Stomach (tissue), 9 donors: ENCODE results near the gene ZNF878. TPM values are rescaled to one million over a fixed set of nuclear protein-coding genes. Genes with fewer than 3 reads are reported as not detected.

Source experiments
- DNase-seq, 2 donors: peaks; one replicate each; pipeline versions ENCODE4 v3.0.0 to v3.0.0-alpha.2; 2013 to 2019
- H3K27ac ChIP-seq, 5 donors: fragments of 200-600 bp in 4 of 5; sonication (generic) in 4 of 5; one replicate each; pipeline ENCODE4 v1.5.1; 2013 to 2019; ENCODE audit warnings: mild to moderate bottlenecking in 1 of 5, moderate library complexity in 1 of 5
- H3K27me3 ChIP-seq, 3 donors: fragments of 200-600 bp; sonication (generic); one replicate each; pipeline ENCODE4 v1.5.1; 2017 to 2019; ENCODE audit warnings: mixed run types in 1 of 3
- H3K36me3 ChIP-seq, 4 donors: fragments of 200-600 bp; sonication (generic); 1 replicate in 3 of 4; 2 replicates in 1 of 4; pipeline ENCODE4 v1.5.1; 2016 to 2019
- H3K4me1 ChIP-seq, 4 donors: fragments of 200-600 bp; sonication (generic); one replicate each; pipeline ENCODE4 v1.5.1; 2016 to 2019
- H3K4me3 ChIP-seq, 4 donors: fragments of 200-600 bp; sonication (generic) in 3 of 4; one replicate each; pipeline ENCODE4 v1.5.1; 2016 to 2019; ENCODE audit warnings: mild to moderate bottlenecking in 1 of 4
- H3K9me3 ChIP-seq, 4 donors: fragments of 200-600 bp; sonication (generic); one replicate each; pipeline ENCODE4 v1.5.1; 2016 to 2019
- EP300 ChIP-seq: sonication (generic); formaldehyde crosslinking; IDR thresholded peaks from one replicate; pipeline ENCODE4 v1.6.1; 2017; ENCODE audit warnings: antibody characterized with exemption
- POLR2A ChIP-seq, 4 donors: fragments of 450-650 bp; IDR thresholded peaks; one replicate each; pipeline ENCODE4 v1.6.1; 2016; ENCODE audit warnings: antibody characterized with exemption in 4 of 4, control low read depth in 2 of 4, mild to moderate bottlenecking in 1 of 4, moderate library complexity in 1 of 4
- POLR2AphosphoS5 ChIP-seq, 3 donors: sonication (generic); formaldehyde crosslinking; IDR thresholded peaks; one replicate each; pipeline ENCODE4 v1.6.1; 2016; ENCODE audit warnings: antibody characterized with exemption in 3 of 3
- WGBS, 5 donors: extraction: QIAGEN DNeasy Blood & Tissue Kit in 3 of 5; methylation state at CpG; one replicate each; pipeline versions ENCODE4 v1.1.5 to v1.1.7; 2013 to 2018; 5-methylcytosine and 5-hydroxymethylcytosine counted together
- intact Hi-C: fragments of 100-400 bp; cut with DNase I; formaldehyde crosslinking; loops from one replicate; pipeline ENCODE4 v1.15.1; 2023; ENCODE audit warnings: low total_unique reads
- polyA plus RNA-seq, 3 donors: library from polyadenylated mRNA; stranded (reverse); fragments of 200-250 nt; gene quantifications; one replicate each; pipeline ENCODE4 v1.2.3, GENCODE V29; 2013
- total RNA-seq, 5 donors: library from RNA; depleted of rRNA; stranded (reverse); fragments of >200 nt; gene quantifications; one replicate each; pipeline versions ENCODE4 v1.1.0 to v1.2.3, GENCODE V29; 2014 to 2016
- TF ChIP-seq, protein P1 (sequence below), 7 experiments: fragments of 450-650 bp in 4 of 7; fragments of 200-600 bp in 3 of 7; sonication (generic) in 3 of 7; IDR thresholded peaks; one replicate each; pipeline ENCODE4 v1.5.1; 2016 to 2019; ENCODE audit warnings: antibody characterized with exemption in 7 of 7, control low read depth in 2 of 7, mild to moderate bottlenecking in 1 of 7
- donor health status: healthy with polysubstance abuse.
- donor health status: Bipolar disorder and iron deficiency.
- donor health status: healthy.

ZNF878 gene
- total and polyA plus RNA-seq, 8 donors: 0.18 to 4.9 (median 0.43) TPM; not detected in 4

DNA sequence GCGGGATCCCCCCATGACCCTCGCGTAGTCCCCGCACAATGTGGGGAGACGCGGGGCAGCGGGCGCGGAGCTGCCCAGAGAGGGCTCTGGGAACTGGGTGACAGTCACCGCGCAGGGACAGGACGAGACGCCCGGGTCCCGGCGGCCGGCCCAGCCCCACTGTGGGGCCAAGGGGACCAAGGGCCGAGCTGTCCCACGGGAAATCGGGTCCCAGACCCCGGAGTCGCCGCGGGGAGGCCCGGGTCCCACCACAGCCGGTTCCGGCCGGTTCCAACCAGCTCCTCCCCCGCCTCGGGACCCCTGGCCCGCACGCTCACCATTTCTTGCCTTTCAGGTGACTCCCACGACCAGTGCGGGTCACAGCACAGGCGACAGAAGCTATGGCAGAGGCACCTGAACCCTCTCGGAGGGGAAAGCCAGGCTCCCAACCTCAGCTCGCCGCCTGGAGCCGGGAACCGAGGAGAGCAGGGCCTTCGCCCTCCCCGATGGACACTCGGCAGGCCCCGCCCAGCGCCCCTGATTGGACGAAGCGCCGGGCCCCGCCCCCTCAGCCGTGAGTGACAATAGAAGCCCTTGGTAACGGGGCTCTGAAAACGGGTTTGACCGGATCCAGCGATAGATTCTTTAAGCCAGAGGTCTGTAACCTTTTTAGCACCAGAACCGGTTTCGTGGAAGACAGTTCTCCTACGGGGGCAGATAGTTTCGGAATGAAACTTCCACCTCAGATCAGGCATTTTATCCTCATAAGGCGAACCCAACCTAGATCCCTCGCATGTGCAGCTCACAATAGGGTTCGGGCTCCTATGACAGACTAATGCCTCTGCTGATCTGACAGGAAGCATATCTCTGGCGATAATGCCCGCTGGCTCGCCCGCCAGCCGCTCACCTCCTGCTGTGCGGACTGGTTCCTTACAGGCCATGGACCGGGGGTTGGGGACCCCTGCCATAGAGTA is 17.3 kb downstream of the ZNF878 start, which contains the start of gene ZNF433:
Gene ZNF433 (minus strand): TSS at position 460 of the 953 bp plus-strand sequence. CDS start 140 bp downstream, at position 320.
- peak within 1 kb of the TSS; percentile 88 to 93 (median 90) for H3K27ac ChIP-seq
- 1 to 5% (median 1%) methylated on average over 36 to 68 of the region's 68 CpGs for WGBS, 5 donors
- peak in 2 of 3 donors; percentile 68 to 84 for TF ChIP-seq POLR2AphosphoS5 (IDR thresholded peaks at IDR 0.05)
- TF ChIP-seq, protein P1, sequence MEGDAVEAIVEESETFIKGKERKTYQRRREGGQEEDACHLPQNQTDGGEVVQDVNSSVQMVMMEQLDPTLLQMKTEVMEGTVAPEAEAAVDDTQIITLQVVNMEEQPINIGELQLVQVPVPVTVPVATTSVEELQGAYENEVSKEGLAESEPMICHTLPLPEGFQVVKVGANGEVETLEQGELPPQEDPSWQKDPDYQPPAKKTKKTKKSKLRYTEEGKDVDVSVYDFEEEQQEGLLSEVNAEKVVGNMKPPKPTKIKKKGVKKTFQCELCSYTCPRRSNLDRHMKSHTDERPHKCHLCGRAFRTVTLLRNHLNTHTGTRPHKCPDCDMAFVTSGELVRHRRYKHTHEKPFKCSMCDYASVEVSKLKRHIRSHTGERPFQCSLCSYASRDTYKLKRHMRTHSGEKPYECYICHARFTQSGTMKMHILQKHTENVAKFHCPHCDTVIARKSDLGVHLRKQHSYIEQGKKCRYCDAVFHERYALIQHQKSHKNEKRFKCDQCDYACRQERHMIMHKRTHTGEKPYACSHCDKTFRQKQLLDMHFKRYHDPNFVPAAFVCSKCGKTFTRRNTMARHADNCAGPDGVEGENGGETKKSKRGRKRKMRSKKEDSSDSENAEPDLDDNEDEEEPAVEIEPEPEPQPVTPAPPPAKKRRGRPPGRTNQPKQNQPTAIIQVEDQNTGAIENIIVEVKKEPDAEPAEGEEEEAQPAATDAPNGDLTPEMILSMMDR (IDR thresholded peaks at IDR 0.05): no peak
- intact Hi-C loops: no loop called here
- H3K4me1 ChIP-seq: peaks cover 0 to 27% (median 12%) of the 10 kb centered on the region in 4 donors
- no peaks in the 10 kb centered on the region for H3K36me3 ChIP-seq
- peak within 1 kb of the TSS; percentile 82 to 89 (median 86) for H3K4me3 ChIP-seq
- peak; percentile 98 to 99 for DNase-seq
- H3K27me3 ChIP-seq: no peaks in the 10 kb centered on the region
- no peaks in the 10 kb centered on the region for H3K9me3 ChIP-seq

DNA sequence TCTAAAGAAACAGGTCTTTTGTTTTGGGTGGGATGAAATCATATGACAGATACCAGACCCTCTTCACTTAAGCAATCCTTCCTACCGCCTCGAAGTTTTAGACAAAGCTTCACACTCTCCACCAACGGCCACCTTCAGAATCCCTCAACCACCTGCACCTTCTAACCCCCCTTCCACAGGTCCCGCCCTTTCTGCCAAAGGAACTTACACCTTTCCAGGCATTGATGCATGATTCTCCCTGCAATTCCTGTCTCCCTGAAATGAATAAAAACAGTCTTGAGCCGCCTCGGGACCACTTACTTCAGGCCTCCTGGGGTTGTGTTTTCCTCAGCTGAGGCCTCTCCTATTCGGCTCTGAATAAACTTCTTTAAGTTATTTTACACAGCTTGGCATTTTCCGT is 18.1 kb downstream of the ZNF878 start:
- Histone ChIP-seq H3K4me3 (peak overlapping the region; percentile 82 to 89 (median 86)), H3K27me3 (no peaks in the 10 kb centered on the region), H3K4me1 (peaks cover 0 to 27% (median 12%) of the 10 kb centered on the region in 4 donors), H3K36me3 (peaks cover 0 to 7% (median under 1%) of the 10 kb centered on the region in 4 donors), H3K27ac (peak overlapping the region in 4 of 5 donors; percentile 89 to 93 (median 90)), H3K9me3 (peaks cover 0 to under 1% (median 0%) of the 10 kb centered on the region in 4 donors)
- WGBS, 5 donors: 19 to 26% (median 23%) methylated on average over 8 of the region's 8 CpGs
- intact Hi-C loops: no loop called here
- no peak for TF ChIP-seq POLR2A (IDR thresholded peaks at IDR 0.05)
- no peak for TF ChIP-seq POLR2AphosphoS5 (IDR thresholded peaks at IDR 0.05)
- TF ChIP-seq EP300: no peak
- TF ChIP-seq, protein P1 (IDR thresholded peaks at IDR 0.05): no peak
- DNase-seq: peak in 1 of 2 donors; percentile 35

DNA sequence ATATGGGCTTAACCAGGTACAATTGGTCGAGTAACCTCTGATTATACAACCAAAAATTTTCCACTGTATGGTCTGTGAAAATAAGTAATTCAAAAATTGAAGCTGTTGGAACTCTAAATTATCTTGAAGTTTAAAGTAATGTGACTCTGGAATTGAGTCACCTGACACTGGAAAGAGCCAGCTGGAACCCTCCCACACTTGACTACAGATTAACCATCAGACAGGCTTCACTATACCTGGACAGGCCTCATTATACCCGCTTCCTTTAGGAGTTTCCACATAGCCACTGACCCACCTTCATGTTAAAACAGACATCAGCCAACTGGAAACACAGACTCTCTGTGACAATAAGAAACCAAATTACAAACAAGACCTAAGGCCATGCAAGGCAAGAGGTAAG is 18.6 kb downstream of the ZNF878 start:
- peak overlapping the region in 3 of 4 donors; percentile 82 to 89 (median 83) for H3K4me3 ChIP-seq
- DNase-seq: peak in 1 of 2 donors; percentile 46
- whole genome bisulfite sequencing, 5 donors: 61 to 82% (median 71%) methylated on average over 2 of the region's 2 CpGs
- peaks cover 0 to 11% (median 1%) of the 10 kb centered on the region in 4 donors for H3K36me3 ChIP-seq
- H3K27ac ChIP-seq: no peak overlapping the region
- no peak for TF ChIP-seq EP300
- TF ChIP-seq POLR2A (IDR thresholded peaks at IDR 0.05): no peak
- TF ChIP-seq POLR2AphosphoS5 (IDR thresholded peaks at IDR 0.05): no peak
- TF ChIP-seq, protein P1 (IDR thresholded peaks at IDR 0.05): no peak
- H3K9me3 ChIP-seq: peaks cover 0 to 5% (median 1%) of the 10 kb centered on the region in 4 donors
- H3K27me3 ChIP-seq: no peaks in the 10 kb centered on the region
- intact Hi-C loops: no loop called here
- H3K4me1 ChIP-seq: peaks cover 0 to 27% (median 12%) of the 10 kb centered on the region in 4 donors

DNA sequence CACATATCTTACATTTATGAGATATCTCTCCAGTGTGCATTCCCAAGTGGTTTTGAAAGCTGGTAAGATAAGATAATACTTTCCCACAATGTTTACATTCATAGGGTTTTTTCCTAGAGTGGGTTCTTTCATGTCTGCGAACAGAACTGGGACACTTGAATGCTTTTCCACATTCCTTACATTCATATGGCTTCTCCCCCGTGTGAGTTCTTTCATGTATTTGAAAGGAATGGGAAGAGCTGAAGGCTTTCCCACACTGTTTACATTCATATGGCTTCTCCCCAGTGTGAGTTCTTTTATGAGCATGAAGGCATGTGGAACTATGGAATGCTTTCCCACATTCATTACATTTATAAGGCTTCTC is 37.0 kb downstream of the ZNF878 start:
- no peak overlapping the region for H3K27ac ChIP-seq
- no peaks in the 10 kb centered on the region for H3K4me1 ChIP-seq
- intact Hi-C loops: no loop called here
- H3K4me3 ChIP-seq: no peak overlapping the region
- 65 to 90% (median 79%) methylated on average over 2 of the region's 2 CpGs for WGBS, 5 donors
- no peak for TF ChIP-seq POLR2A (IDR thresholded peaks at IDR 0.05)
- no peak for TF ChIP-seq POLR2AphosphoS5 (IDR thresholded peaks at IDR 0.05)
- TF ChIP-seq, protein P1 (IDR thresholded peaks at IDR 0.05): no peak
- TF ChIP-seq EP300: no peak
- peaks cover 47 to 82% (median 63%) of the 10 kb centered on the region in 4 donors for H3K36me3 ChIP-seq
- H3K27me3 ChIP-seq: no peaks in the 10 kb centered on the region
- H3K9me3 ChIP-seq: peaks cover 49 to 100% (median 88%) of the 10 kb centered on the region in 4 donors
- DNase-seq: no peak
